B cell (primary cell): ENCODE results near the gene PPP1R14C. TPM values are rescaled to one million over a fixed set of nuclear protein-coding genes. Genes with fewer than 3 reads are reported as not detected.

Experiments
- ATAC-seq: fragments of 200-7000 bp; cut with Tn5 transposase; one replicate; pipeline ENCODE4 v1.10.0; 2021; ENCODE audit warnings: low read depth, mild to moderate bottlenecking, moderate number of reproducible peaks, moderate library complexity
- CTCF ChIA-PET: fragments of 350-600 bp; sonication (Branson Sonifier 250); formaldehyde crosslinking; loops from one replicate; lab custom pipeline; 2021; ENCODE audit warnings: antibody characterized with exemption, inconsistent platforms; lab: Charles Lee
- POLR2A ChIA-PET: fragments of 350-600 bp; sonication (Branson Sonifier 250); formaldehyde crosslinking; loops from one replicate; lab custom pipeline; 2021; ENCODE audit warnings: antibody characterized with exemption; lab: Charles Lee
- DNase-seq: peaks from one replicate; pipeline ENCODE4 v3.0.0; 2013
- H2AFZ ChIP-seq: 2 replicates; pipeline ENCODE4 v1.6.1; 2012; ENCODE audit warnings: mild to moderate bottlenecking, low read depth, low read length; ENCODE audit not compliant: insufficient read depth, poor library complexity, severe bottlenecking
- H3K27ac ChIP-seq, 2 donors: 1 replicate in 1 of 2; 2 replicates in 1 of 2; pipeline ENCODE4 v1.5.1; 2012 to 2013; ENCODE audit warnings: low read length in 2 of 2, mild to moderate bottlenecking in 2 of 2, moderate library complexity in 1 of 2
- H3K27me3 ChIP-seq, 4 experiments: fragments of 200-600 bp in 1 of 4; sonication (generic) in 1 of 4; replicated peaks in 1 of 4; 1 replicate in 2 of 4; 2 replicates in 2 of 4; pipeline versions ENCODE4 v1.6.1 to v1.7.0; 2013 to 2016; ENCODE audit warnings: low read length in 3 of 4, mild to moderate bottlenecking in 2 of 4, mixed read lengths in 1 of 4, moderate library complexity in 1 of 4; ENCODE audit not compliant: insufficient read depth in 4 of 4, control insufficient read depth in 3 of 4; ENCODE audit errors: control extremely low read depth in 1 of 4
- H3K36me3 ChIP-seq, 2 experiments: replicated peaks in 1 of 2; 1 replicate in 1 of 2; 2 replicates in 1 of 2; pipeline versions ENCODE4 v1.6.1 to v1.7.1; 2013; ENCODE audit warnings: low read length in 1 of 2; ENCODE audit not compliant: insufficient read depth in 2 of 2, control insufficient read depth in 1 of 2; ENCODE audit errors: control extremely low read depth in 1 of 2, extremely low read depth in 1 of 2
- H3K4me1 ChIP-seq, 2 donors: fragments of 200-600 bp in 1 of 2; sonication (generic) in 1 of 2; 1 replicate in 1 of 2; 2 replicates in 1 of 2; pipeline versions ENCODE4 v1.5.1 to v1.6.1; 2013 to 2017; ENCODE audit warnings: low read length in 2 of 2; ENCODE audit not compliant: control insufficient read depth in 2 of 2, insufficient read depth in 2 of 2
- H3K4me2 ChIP-seq: replicated peaks from 2 replicates; pipeline ENCODE3; 2012; ENCODE audit warnings: mild to moderate bottlenecking, low read depth, low read length; ENCODE audit not compliant: poor library complexity, severe bottlenecking
- H3K4me3 ChIP-seq, 5 experiments: fragments of 200-600 bp in 1 of 5; sonication (generic) in 1 of 5; 1 replicate in 3 of 5; 2 replicates in 2 of 5; pipeline versions ENCODE4 v1.5.1 to v1.7.0; 2011 to 2016; ENCODE audit warnings: low read length in 4 of 5, mild to moderate bottlenecking in 4 of 5, low read depth in 2 of 5, control low read depth in 1 of 5, moderate library complexity in 1 of 5; ENCODE audit not compliant: insufficient read depth in 1 of 5; ENCODE audit errors: control extremely low read depth in 1 of 5, extremely low read depth in 1 of 5
- H3K79me2 ChIP-seq: fragments of 200-600 bp; sonication (generic); one replicate; pipeline ENCODE4 v1.6.0; 2016; ENCODE audit warnings: low read length; ENCODE audit not compliant: control insufficient read depth, insufficient read depth
- H3K9ac ChIP-seq: fragments of 200-600 bp; sonication (generic); 2 replicates; pipeline ENCODE4 v1.6.1; 2017; ENCODE audit warnings: mild to moderate bottlenecking, low read length, moderate library complexity
- H3K9me3 ChIP-seq, 3 donors: one replicate each; pipeline versions ENCODE4 v1.6.1 to v1.7.1; 2013; ENCODE audit warnings: low read length in 2 of 3; ENCODE audit not compliant: control insufficient read depth in 2 of 3, insufficient read depth in 1 of 3; ENCODE audit errors: control extremely low read depth in 1 of 3
- H4K20me1 ChIP-seq: 2 replicates; pipeline ENCODE4 v1.6.0; 2012; ENCODE audit warnings: mild to moderate bottlenecking, low read length; ENCODE audit not compliant: insufficient read depth, control insufficient read depth, poor library complexity, severe bottlenecking
- H3K27ac Mint-ChIP-seq: one replicate; pipeline ENCODE4 v1.8.0; 2021; ENCODE audit warnings: mixed read lengths
- H3K27me3 Mint-ChIP-seq: one replicate; pipeline ENCODE4 v1.8.0; 2021; ENCODE audit warnings: mixed read lengths
- H3K4me1 Mint-ChIP-seq: one replicate; pipeline ENCODE4 v1.8.0; 2021; ENCODE audit warnings: mixed read lengths
- H3K4me3 Mint-ChIP-seq: one replicate; pipeline ENCODE4 v1.8.0; 2021; ENCODE audit warnings: mixed read lengths
- H3K9me3 Mint-ChIP-seq: one replicate; pipeline ENCODE4 v1.8.0; 2022; ENCODE audit warnings: mixed read lengths; ENCODE audit not compliant: insufficient read depth
- EZH2 ChIP-seq: IDR thresholded peaks from 2 replicates; pipeline ENCODE4 v1.6.1; 2012; ENCODE audit warnings: borderline replicate concordance, low read depth, mild to moderate bottlenecking, moderate library complexity, low read length; ENCODE audit not compliant: insufficient read depth, poor library complexity, severe bottlenecking
- WGBS: methylation state at CpG from one replicate; pipeline ENCODE4 v1.1.5; 2013; ENCODE audit warnings: missing lambda C conversion rate; ENCODE audit not compliant: insufficient coverage; 5-methylcytosine and 5-hydroxymethylcytosine counted together
- intact Hi-C: fragments of 100-400 bp; cut with micrococcal nuclease; formaldehyde crosslinking; loops from one replicate; pipeline ENCODE4 v1.10.0; 2022
- polyA plus RNA-seq: library from polyadenylated mRNA; depleted of rRNA; stranded (reverse); fragments of >200 nt; gene quantifications from 2 replicates; pipeline ENCODE4 v1.2.3, GENCODE V29; 2012
- total RNA-seq, 2 donors: library from RNA; stranded (reverse); fragments of 120-200 nt in 1 of 2; gene quantifications; 1 replicate in 1 of 2; 2 replicates in 1 of 2; pipeline versions ENCODE4 v1.2.3 to v1.2.4, GENCODE V29; 2013 to 2022
- TF ChIP-seq, protein P1 (sequence below): fragments of 200-600 bp; IDR thresholded peaks from one replicate; pipeline ENCODE4 v1.8.0; 2022; ENCODE audit warnings: antibody characterized with exemption, mild to moderate bottlenecking

The PPP1R14C gene
- total and polyA plus RNA-seq, 2 donors (not counting 1 experiment from before 2014, with no cell fraction given) = not detected

DNA sequence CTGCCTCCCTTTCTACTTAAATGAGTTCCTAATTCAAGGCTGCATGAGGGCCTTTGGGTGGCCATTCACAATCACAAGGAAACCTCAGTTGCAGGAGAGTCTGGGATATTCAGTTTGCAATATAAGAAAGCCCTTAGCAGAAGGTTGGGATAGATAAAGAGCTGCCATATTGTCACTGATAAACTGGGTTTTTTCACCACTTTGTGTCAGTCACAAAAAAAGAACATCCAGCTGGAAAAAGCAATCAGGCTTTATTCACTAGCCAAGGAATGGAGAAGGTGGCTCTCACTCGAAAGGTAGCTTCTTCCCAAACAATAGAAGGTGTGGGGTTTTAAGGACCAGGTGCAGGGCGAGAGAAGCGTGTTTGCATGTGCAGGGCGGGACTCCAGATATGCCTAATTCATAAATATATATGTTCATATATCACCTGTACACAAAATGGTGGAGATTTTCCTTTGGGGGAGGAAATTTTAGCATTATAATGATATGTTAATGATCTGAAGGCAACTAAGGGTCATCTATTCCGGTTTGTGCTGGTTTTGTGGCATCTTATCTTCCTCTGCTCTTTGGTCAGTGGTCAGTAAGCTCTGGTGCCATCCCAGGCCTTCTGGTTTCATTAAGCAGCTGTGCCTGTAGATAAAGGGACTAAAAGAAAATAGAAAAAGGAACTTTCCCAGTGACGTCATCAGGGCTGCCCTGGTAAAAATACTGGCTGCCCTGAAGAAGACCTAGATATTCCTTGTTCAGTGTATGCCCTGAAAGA lies 128.8 kb downstream of the PPP1R14C start:
- Mint-ChIP-seq H3K27ac (no peak overlapping the region), H3K27me3 (peaks cover 27% of the 10 kb centered on the region), H3K9me3 (peaks cover 2% of the 10 kb centered on the region), H3K4me1 (peaks cover 4% of the 10 kb centered on the region), H3K4me3 (no peak overlapping the region)
- ATAC-seq (no peak), DNase-seq (no peak)
- ChIA-PET CTCF (interaction anchor here (1.2 kb wide), 1 partner anchor 199 kb away, joined by 3 read pairs; no protein-coding TSS in a partner anchor), POLR2A (no interaction called here)
- TF ChIP-seq, protein P1, sequence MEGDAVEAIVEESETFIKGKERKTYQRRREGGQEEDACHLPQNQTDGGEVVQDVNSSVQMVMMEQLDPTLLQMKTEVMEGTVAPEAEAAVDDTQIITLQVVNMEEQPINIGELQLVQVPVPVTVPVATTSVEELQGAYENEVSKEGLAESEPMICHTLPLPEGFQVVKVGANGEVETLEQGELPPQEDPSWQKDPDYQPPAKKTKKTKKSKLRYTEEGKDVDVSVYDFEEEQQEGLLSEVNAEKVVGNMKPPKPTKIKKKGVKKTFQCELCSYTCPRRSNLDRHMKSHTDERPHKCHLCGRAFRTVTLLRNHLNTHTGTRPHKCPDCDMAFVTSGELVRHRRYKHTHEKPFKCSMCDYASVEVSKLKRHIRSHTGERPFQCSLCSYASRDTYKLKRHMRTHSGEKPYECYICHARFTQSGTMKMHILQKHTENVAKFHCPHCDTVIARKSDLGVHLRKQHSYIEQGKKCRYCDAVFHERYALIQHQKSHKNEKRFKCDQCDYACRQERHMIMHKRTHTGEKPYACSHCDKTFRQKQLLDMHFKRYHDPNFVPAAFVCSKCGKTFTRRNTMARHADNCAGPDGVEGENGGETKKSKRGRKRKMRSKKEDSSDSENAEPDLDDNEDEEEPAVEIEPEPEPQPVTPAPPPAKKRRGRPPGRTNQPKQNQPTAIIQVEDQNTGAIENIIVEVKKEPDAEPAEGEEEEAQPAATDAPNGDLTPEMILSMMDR = no peak
- no peak for TF ChIP-seq EZH2
- Histone ChIP-seq H3K9ac (no peak overlapping the region), H3K4me3 (no peak overlapping the region), H3K79me2 (no peaks in the 10 kb centered on the region), H3K27me3 (peaks cover 0 to 21% (median 3%) of the 10 kb centered on the region in 4 experiments), H2AFZ (no peak overlapping the region), H3K4me2 (no peak overlapping the region), H3K9me3 (no peaks in the 10 kb centered on the region), H3K4me1 (no peaks in the 10 kb centered on the region), H3K36me3 (no peaks in the 10 kb centered on the region), H4K20me1 (no peaks in the 10 kb centered on the region), H3K27ac (no peak overlapping the region)
- intact Hi-C loops = no loop called here
- 23% methylated on average over 2 of the region's 6 CpGs for WGBS

- Mint-ChIP-seq H3K4me1 (peaks cover 4% of the 10 kb centered on the region), H3K4me3 (no peak overlapping the region), H3K27me3 (peaks cover 28% of the 10 kb centered on the region), H3K27ac (no peak overlapping the region), H3K9me3 (peaks cover 2% of the 10 kb centered on the region)
- Histone ChIP-seq H3K79me2 (no peaks in the 10 kb centered on the region), H3K36me3 (no peaks in the 10 kb centered on the region), H3K27me3 (peaks cover 0 to 26% (median 5%) of the 10 kb centered on the region in 4 experiments), H4K20me1 (no peaks in the 10 kb centered on the region), H3K4me1 (no peaks in the 10 kb centered on the region), H3K4me3 (no peak overlapping the region), H3K27ac (no peak overlapping the region), H3K9ac (no peak overlapping the region), H3K9me3 (no peaks in the 10 kb centered on the region), H2AFZ (no peak overlapping the region), H3K4me2 (no peak overlapping the region)
- WGBS = 94% methylated on average over 2 of the region's 7 CpGs
- TF ChIP-seq, protein P1 = no peak
- no peak for TF ChIP-seq EZH2
- CTCF ChIA-PET = no interaction called here
- intact Hi-C loops = no loop called here
- POLR2A ChIA-PET = no interaction called here
- ATAC-seq = no peak
- no peak for DNase-seq
These were observed 129.6 kb downstream of the PPP1R14C start for GRCh38 chr6:150272264-150272975.
